ENCODE data around the gene TRMT11. TPM values are rescaled to one million over a fixed set of nuclear protein-coding genes. Genes with fewer than 3 reads are reported as not detected.
A peak's percentile ranks its signal among the peaks of the same experiment; 100 is the strongest.

The TRMT11 gene
- polyA plus RNA-seq, 1 of the 3 experiments (the other 2 are of a cell fraction), result 15.0 TPM

GRCh38 chr6:125994670-125995488 lies 8.5 kb downstream of the TRMT11 start:
- Histone ChIP-seq H3K9ac (no peak overlapping the region), H3K4me3 (ENCODE audit: low read depth in 2 of 2, low read length in 1 of 2) (no peak overlapping the region), H3F3A (replicated peaks; ENCODE audit: insufficient read depth) (peaks cover 4% of the 10 kb centered on the region), H3K4me1 (ENCODE audit: control insufficient read depth in 1 of 2, insufficient read depth in 2 of 2, low read depth in 1 of 2, low read length in 1 of 2) (no peaks in the 10 kb centered on the region; a peak in 1 of 4 replicates), H4K20me1 (ENCODE audit: insufficient read depth) (no peaks in the 10 kb centered on the region), H3K27ac (ENCODE audit: low read depth in 2 of 2, low read length in 1 of 2) (no peak overlapping the region), H3K27me3 (ENCODE audit: insufficient read depth) (no peaks in the 10 kb centered on the region), H3K79me2 (ENCODE audit: insufficient read depth) (peaks cover 13% of the 10 kb centered on the region; the same call in 1 of the 2 replicates), H2AFZ (ENCODE audit: low read depth) (no peak overlapping the region), H3K9me3 (no peaks in the 10 kb centered on the region), H3K36me3 (replicated peaks in 1 of 2; ENCODE audit: control insufficient read depth in 1 of 2, insufficient read depth in 2 of 2, low read length in 1 of 2) (peaks cover 11 to 24% of the 10 kb centered on the region in 2 experiments), H3K9me2 (no peaks in the 10 kb centered on the region), H3K4me2 (no peak overlapping the region)
- no peak for DNase-seq
- ChIA-PET POLR2A (interaction anchor here (1.9 kb wide), 1 partner anchor 9 kb away, joined by 12 read pairs; the partner anchor contains the start of gene TRMT11), CTCF (interaction anchor here (0.8 to 3.5 kb wide), 19 partner anchors 9 to 1127 kb away, joined by 3 to 21 read pairs (median 4); partner anchors contain the start of genes HINT3 and TRMT11)
- 83% methylated on average over 5 of the region's 5 CpGs for WGBS (ENCODE audit: low lambda C conversion rate)
- TF ChIP-seq RAD21 (IDR thresholded peaks at IDR 0.05; ENCODE audit: low read length) (no peak), IRF3 (IDR thresholded peaks at IDR 0.05; ENCODE audit: low read depth, low read length) (no peak), MXI1 (IDR thresholded peaks at IDR 0.05; ENCODE audit: low read depth, low read length) (no peak), ZBTB33 (IDR thresholded peaks at IDR 0.05; ENCODE audit: borderline replicate concordance, low read depth) (no peak), NFIC (IDR thresholded peaks at IDR 0.05; ENCODE audit: borderline replicate concordance) (no peak), GATA2 (CRISPR knock-in tag; IDR thresholded peaks at IDR 0.05) (no peak)

DNA sequence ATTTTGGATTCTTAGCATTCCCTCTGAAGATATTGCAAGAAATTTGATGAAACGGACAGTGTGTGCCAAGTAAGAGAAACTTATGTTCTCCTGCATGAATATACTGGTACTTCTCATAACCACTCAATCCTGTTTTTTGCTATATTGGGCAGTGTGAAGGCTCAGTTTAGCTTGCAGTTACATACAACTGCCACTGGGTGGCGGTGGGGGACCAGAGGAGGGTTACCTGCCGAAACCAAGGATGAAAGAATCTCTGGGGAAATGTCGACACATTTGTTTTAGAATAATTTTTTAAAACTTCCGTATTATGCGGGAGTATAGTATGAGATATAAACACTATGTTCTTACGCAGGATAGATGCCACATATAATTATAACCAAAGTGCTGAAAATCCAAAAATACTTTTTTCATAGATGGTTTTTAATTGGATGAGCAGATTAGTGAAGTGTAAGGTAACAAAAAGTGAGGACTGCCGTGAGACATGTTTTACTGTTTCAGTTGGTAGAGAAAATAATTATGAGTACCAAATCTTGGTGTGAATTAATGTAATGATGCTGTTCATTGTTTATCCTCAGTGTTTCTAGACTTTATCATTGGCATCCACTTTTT lies 9.7 kb downstream of the TRMT11 start:
- Histone ChIP-seq H3K4me1 (ENCODE audit: control insufficient read depth in 1 of 2, insufficient read depth in 2 of 2, low read depth in 1 of 2, low read length in 1 of 2) (no peaks in the 10 kb centered on the region; a peak in 1 of 4 replicates), H4K20me1 (ENCODE audit: insufficient read depth) (no peaks in the 10 kb centered on the region), H3F3A (replicated peaks; ENCODE audit: insufficient read depth) (peaks cover 4% of the 10 kb centered on the region), H3K27ac (ENCODE audit: low read depth in 2 of 2, low read length in 1 of 2) (no peak overlapping the region), H3K36me3 (replicated peaks in 1 of 2; ENCODE audit: control insufficient read depth in 1 of 2, insufficient read depth in 2 of 2, low read length in 1 of 2) (peaks cover 12 to 36% of the 10 kb centered on the region in 2 experiments), H3K27me3 (ENCODE audit: insufficient read depth) (no peaks in the 10 kb centered on the region), H3K79me2 (ENCODE audit: insufficient read depth) (0 out of 2 replicates have a peak, but pooled peaks cover 5% of the 10 kb centered on the region), H2AFZ (ENCODE audit: low read depth) (no peak overlapping the region), H3K4me3 (ENCODE audit: low read depth in 2 of 2, low read length in 1 of 2) (no peak overlapping the region; a peak in 1 of 4 replicates), H3K9me3 (no peaks in the 10 kb centered on the region), H3K9me2 (no peaks in the 10 kb centered on the region), H3K4me2 (peak overlapping the region; percentile 15; the same call in 1 of the 2 replicates), H3K9ac (no peak overlapping the region)
- ChIA-PET POLR2A (interaction anchor here (1.9 kb wide), 1 partner anchor 10 kb away, joined by 12 read pairs; the partner anchor contains the start of gene TRMT11), CTCF (interaction anchor here (0.6 to 3.5 kb wide), 30 partner anchors 9 to 1126 kb away, joined by 3 to 21 read pairs (median 4); partner anchors contain the start of gene TRMT11)
- 6% methylated on average over 8 of the region's 8 CpGs for WGBS (ENCODE audit: low lambda C conversion rate)
- peak; percentile 57 for DNase-seq
- TF ChIP-seq, protein P1, sequence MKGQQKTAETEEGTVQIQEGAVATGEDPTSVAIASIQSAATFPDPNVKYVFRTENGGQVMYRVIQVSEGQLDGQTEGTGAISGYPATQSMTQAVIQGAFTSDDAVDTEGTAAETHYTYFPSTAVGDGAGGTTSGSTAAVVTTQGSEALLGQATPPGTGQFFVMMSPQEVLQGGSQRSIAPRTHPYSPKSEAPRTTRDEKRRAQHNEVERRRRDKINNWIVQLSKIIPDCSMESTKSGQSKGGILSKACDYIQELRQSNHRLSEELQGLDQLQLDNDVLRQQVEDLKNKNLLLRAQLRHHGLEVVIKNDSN (IDR thresholded peaks at IDR 0.05; ENCODE audit: borderline replicate concordance, low read depth), result no peak
- TF ChIP-seq CTCF (IDR thresholded peaks at IDR 0.05), result peak; percentile 99
- peak; percentile 94 for TF ChIP-seq RAD21 (IDR thresholded peaks at IDR 0.05; ENCODE audit: low read length)
- no peak for TF ChIP-seq TEAD4 (IDR thresholded peaks at IDR 0.05; ENCODE audit: borderline replicate concordance, insufficient read depth)
- TF ChIP-seq CHD2 (IDR thresholded peaks at IDR 0.05; ENCODE audit: low read length, partially characterized antibody), result no peak
- TF ChIP-seq EP300 (IDR thresholded peaks at IDR 0.05; ENCODE audit: borderline replicate concordance in 1 of 2, low read depth in 1 of 2, low read length in 1 of 2), result no peak
- peak; percentile 79 for TF ChIP-seq SMC3 (IDR thresholded peaks at IDR 0.05; ENCODE audit: low read depth, low read length)
